Stimulated activated CD4-positive, alpha-beta T cell treated with anti-CD3 and anti-CD28 coated beads, Interleukin-1b, Interleukin-23, amount 100 ng/mL, for 1 hour (primary cell): ENCODE measurements around the gene MAGI2.

Experiments used
- DNase-seq, 2 donors: peaks; one replicate each; pipeline ENCODE4 v3.0.0-alpha.2; 2020; ENCODE audit warnings: low read depth in 2 of 2

MAGI2 gene

GRCh38 chr7:78492146-78492545 lies 961.3 kb downstream of the MAGI2 start:
- DNase-seq: no peak

- no peak for DNase-seq
These were observed 962.9 kb downstream of the MAGI2 start for GRCh38 chr7:78490524-78490923.

- DNase-seq: no peak
These were observed 963.8 kb downstream of the MAGI2 start for GRCh38 chr7:78489476-78490240.

GRCh38 chr7:78487464-78487863 lies 966.0 kb downstream of the MAGI2 start:
- no peak for DNase-seq

GRCh38 chr7:78479348-78479747 lies 974.1 kb downstream of the MAGI2 start:
- DNase-seq: no peak

GRCh38 chr7:78476851-78477405 lies 976.5 kb downstream of the MAGI2 start:
- DNase-seq: no peak

- no peak for DNase-seq
These were observed 979.7 kb downstream of the MAGI2 start for GRCh38 chr7:78473571-78474301.

GRCh38 chr7:78473021-78473420 lies 980.4 kb downstream of the MAGI2 start:
- DNase-seq: no peak

GRCh38 chr7:78472519-78472918 lies 980.9 kb downstream of the MAGI2 start:
- DNase-seq: no peak

- DNase-seq: no peak
These were observed 987.6 kb downstream of the MAGI2 start for GRCh38 chr7:78465894-78466293.

- no peak for DNase-seq
These were observed 990.4 kb downstream of the MAGI2 start for GRCh38 chr7:78463039-78463438.

- DNase-seq: no peak
These were observed 1002.8 kb downstream of the MAGI2 start for GRCh38 chr7:78450706-78451105.

GRCh38 chr7:78448911-78449310 lies 1004.6 kb downstream of the MAGI2 start:
- DNase-seq: no peak

- DNase-seq: no peak
These were observed 1009.2 kb downstream of the MAGI2 start for GRCh38 chr7:78444267-78444666.

GRCh38 chr7:78443811-78444210 lies 1009.7 kb downstream of the MAGI2 start:
- DNase-seq: no peak

GRCh38 chr7:78441737-78442136 lies 1011.7 kb downstream of the MAGI2 start:
- DNase-seq: no peak

- no peak for DNase-seq
These were observed 1015.0 kb downstream of the MAGI2 start for GRCh38 chr7:78438433-78438832.

- DNase-seq: no peak
These were observed 1016.3 kb downstream of the MAGI2 start for GRCh38 chr7:78437118-78437517.

GRCh38 chr7:78435355-78435754 lies 1018.1 kb downstream of the MAGI2 start:
- no peak for DNase-seq

- DNase-seq: no peak
These were observed 1019.2 kb downstream of the MAGI2 start for GRCh38 chr7:78434281-78434680.

- no peak for DNase-seq
These were observed 1020.0 kb downstream of the MAGI2 start for GRCh38 chr7:78433421-78433820.

GRCh38 chr7:78429878-78430277 lies 1023.6 kb downstream of the MAGI2 start:
- DNase-seq: no peak

- no peak for DNase-seq
These were observed 1026.3 kb downstream of the MAGI2 start for GRCh38 chr7:78427209-78427608.
